Embryonic facial prominence (tissue), 1 donor: ENCODE results near the gene PCNX3.

Source experiments
- DNase-seq: peaks from one replicate; pipeline ENCODE4 v3.0.0-alpha.2; 2016; ENCODE audit errors: extremely low spot score

The PCNX3 gene

DNA sequence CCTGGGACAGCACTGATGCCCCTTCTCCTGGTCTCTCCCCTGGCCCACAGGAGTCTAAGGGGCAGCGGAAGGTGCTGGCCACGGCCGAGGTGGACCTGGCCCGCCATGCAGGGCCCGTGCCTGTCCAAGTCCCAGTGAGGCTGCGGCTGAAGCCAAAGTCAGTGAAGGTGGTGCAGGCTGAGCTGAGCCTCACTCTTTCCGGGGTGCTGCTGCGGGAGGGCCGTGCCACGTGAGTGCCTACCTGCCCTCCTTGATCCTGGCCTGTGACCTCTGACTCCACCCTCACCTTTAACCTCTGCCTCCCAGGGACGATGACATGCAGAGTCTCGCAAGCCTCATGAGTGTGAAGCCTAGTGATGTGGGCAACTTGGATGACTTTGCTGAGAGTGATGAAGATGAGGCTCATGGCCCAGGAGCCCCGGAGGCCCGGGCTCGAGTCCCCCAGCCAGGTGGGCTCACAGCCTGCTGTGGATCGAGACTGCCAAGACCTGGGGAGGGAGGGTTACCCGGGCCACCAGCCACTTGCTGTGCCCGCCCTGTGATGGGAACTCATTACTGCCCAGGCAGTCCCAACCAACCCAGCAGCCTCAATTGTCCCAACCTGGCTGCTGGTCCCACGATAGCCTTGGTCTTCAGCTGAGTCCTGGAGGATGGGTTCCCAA is 35.4 kb upstream of the PCNX3 start:
- DNase-seq = no peak

DNA sequence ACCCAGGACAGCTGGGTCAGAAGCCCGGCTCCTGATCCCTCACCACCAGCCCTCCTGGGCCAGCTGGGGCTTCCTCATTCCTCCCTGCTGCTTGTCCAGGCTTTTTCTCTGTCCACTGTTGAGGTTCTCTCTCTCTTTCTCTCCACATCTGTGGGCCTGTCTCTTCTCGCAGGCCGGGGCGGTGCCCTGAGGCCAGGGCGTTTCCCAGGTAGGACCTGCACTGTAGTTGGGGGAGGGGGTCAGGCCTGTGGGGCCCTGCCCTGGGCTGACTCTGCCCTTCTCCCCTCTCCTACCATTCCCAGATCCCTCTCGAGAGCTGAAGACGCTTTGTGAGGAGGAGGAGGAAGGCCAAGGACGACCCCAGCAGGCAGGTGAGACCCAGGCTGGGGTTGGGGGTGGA is 34.8 kb upstream of the PCNX3 start:
- DNase-seq = no peak

DNA sequence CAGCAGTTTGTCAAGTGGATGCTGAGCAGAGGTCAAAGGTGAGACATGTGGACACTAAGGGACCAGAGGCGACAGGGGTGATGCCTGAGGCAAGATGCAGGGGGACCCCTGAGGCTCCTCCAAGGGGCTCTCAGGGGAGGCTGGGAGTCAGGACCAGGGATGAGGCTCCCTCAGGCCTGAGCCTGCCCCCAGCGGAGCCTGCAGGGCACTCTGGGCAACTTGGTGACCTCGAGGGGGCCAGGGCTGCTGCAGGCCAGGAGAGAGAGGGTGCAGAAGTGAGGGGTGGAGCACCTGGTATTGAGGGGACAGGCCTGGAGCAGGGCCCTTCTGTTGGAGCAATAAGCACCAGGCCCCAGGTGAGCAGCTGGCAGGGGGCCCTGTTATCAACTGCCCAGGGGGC is 33.6 kb upstream of the PCNX3 start:
- DNase-seq = no peak

DNA sequence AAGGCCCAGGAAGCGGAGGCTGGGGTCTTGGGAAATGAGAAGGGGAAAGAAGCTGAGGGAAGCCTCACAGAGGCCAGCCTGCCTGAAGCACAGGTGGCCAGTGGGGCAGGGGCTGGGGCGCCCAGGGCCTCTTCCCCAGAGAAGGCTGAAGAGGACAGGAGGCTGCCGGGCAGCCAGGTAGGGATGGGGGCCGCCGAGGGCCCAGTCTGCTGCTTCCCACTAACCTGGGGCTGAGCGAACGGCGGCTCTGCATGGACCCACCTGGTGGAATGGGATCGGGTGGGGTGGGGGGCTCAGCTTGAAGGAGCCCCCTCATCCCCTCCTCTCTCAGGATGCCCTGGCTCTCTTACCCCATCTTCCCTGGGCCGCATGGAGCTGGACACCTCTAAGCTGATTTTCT is 32.0 kb upstream of the PCNX3 start:
- no peak for DNase-seq

DNA sequence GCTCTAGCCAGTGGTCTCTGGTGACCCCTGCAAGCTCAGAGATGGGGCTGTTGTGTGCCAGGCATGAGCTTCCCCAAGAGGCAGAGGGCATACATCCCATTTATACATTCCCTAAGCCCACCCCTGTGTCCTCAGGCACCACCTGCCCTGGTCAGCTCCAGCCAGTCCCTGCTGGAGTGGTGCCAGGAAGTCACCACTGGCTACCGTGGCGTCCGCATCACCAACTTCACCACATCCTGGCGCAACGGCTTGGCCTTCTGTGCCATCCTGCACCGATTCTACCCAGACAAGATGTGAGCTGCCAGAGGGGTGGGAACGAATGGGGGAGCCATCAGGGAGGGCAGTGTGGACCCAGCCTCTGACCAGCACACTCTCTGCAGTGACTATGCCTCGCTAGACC is 31.5 kb upstream of the PCNX3 start:
- DNase-seq = no peak

DNA sequence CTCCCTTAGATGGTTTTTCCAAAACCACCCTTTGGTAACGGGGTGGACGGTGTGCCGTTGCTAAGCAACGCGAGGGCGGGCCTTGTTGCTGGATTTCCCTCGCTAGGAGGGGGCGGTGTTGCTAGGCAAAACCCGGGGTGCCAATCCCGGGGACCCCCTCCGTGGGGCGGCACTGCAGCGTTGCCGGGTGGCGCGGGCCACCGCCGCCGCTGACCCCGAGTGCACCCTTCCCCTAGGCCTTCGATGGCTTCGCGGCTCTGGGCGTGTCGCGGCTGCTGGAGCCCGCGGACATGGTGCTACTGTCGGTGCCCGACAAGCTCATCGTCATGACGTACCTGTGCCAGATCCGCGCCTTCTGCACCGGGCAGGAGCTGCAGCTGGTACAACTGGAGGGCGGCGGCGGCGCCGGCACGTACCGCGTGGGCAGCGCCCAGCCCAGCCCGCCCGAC is 30.8 kb upstream of the PCNX3 start:
- DNase-seq = no peak

DNA sequence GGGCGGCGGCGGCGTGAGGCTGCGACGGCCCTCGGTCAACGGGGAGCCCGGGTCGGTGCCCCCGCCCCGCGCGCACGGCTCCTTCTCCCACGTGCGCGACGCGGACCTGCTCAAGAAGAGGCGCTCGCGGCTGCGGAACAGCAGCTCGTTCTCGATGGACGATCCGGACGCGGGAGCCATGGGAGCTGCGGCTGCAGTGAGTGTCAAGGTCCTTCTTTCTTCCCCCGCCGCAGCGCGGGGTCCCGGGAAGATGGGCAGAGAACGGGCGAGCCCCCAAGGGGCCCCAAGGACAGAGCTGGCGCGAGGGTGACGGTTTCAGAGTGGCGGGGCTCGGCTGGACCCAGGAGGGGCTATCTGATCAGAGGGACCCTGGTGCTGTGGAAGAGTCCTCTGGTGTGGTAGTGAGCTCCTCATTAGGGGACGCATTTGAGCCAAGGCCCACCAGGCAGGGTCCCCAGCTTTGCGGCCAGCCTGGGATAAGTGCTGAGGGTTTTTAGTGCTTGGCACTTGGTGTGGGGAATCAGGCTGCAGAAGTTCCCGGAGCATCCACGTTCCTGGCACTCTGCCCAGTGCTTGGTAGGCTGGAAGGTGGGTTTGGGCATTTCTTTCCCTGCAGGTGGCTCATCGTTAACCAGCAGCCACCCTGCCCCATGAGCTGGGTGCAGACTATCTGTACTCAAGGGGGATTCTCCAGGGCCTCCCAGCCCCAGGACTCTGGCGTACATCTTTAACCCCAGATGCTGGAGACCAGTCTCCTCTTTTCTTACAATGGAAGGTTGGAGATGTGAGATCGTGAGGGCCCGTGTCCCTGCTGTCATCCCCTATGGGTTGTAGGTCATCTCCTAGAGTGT is 30.0 kb upstream of the PCNX3 start:
- DNase-seq = no peak

DNA sequence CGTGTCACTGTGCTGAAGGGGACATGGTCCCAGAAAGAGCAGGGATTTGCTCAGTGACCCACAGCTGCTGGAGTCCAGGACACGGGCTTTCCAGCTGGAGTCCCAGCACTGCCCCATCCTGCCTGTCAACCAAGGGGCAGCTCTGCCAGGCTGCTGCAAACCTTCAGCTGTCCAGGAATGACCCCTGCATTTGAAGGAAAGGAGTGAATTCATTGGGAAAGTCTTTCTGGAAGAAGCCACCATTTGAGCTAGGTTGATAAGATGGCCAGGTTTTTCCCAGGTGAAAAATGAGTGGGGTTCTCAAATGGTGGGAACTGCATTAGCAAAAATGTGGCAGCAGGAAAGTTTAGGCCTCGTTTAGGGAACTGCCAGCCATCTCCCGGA is 29.3 kb upstream of the PCNX3 start:
- no peak for DNase-seq

DNA sequence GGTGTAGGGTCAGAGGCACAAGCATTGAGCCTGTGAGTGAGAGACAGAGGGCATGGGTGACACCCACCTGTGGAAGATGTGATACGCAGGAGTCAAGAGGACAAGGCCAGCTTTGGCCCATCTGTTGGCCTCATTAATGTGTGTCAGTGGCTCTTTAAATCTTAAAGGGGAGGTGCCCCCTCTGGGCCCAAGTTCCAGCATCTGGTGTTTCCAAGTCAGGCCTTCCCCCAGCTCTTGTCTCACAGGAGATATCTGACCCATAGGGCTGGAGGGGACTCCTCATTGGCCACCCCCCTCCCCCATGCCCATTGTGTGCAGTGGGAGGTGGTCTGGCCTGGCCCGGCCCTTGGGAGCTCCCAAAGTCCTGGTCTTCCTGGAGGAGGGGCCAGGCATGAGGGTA is 28.9 kb upstream of the PCNX3 start:
- no peak for DNase-seq

DNA sequence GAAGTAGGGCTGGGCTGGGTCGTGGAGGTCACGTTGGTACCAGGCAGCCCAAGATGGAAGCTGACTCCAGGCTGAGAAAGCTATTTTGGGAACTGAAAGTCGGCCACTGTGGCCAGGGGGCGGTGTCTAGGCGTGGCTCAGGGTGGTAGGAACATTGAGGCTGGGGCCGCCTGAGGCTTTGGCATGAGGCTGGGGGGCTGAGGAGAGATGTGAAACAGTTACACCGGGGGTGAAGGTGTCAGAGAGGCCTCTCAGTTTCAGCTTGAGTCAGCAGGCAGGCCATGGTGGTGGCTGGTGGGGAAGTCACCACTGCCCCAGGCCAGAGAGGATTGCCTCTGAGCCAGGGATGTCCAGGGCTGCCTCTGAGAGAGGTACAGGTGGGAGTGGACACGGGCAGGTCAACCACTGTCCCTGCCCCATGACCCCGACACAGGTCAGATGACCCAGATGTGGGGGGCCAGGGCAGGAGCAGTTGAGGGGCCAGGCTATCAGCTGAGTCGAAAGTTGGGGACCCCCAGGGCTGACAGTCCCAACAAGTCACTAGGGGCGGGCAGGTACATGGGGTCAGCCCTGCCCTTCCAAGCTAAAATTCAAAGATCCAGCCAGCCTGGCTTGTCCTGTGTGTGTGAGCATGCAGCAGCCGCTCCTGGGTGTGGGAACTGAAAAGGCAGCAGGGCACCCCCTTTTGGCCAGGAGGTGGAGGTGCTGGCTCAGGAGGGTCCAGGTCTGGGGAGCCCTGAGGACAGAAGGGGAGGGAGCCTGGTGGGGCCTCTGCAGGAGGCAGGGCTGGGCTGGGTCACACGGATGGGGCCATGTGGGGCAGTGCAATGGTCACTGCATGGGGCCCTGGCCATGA is 27.1 kb upstream of the PCNX3 start:
- no peak for DNase-seq

DNA sequence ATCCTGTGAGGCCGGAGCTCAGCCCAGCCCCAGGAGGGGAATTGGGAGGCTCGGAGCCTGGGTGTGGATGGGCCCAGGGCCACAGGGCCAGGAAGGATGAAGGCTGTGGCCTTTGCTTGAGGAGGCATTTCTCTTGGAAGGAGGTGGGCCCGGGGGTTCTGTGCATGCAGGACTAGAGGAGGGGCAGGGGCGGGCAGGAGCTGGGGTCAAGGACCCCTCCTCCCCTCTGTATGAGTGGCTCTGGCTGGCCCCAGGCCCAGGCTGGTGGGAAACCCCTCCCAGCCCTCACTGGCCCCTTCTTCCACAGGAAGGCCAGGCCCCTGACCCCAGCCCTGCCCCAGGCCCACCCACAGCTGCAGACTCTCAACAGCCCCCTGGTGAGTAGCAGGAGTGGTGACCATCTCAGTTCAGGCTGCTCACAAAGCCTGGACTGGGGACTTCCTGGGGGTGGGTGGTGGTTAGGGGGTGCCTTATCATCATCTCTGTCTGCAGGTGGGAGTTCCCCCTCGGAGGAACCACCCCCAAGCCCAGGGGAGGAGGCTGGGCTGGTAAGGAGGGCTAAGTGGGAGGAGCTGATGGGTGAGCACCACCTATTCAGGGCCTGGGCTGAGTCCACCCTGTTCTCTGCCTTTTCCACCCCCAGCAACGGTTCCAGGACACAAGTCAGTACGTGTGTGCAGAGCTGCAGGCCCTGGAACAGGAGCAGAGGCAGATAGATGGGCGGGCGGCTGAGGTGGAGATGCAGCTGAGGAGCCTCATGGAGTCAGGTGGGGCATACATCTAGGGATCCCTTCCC is 25.9 kb upstream of the PCNX3 start:
- no peak for DNase-seq

DNA sequence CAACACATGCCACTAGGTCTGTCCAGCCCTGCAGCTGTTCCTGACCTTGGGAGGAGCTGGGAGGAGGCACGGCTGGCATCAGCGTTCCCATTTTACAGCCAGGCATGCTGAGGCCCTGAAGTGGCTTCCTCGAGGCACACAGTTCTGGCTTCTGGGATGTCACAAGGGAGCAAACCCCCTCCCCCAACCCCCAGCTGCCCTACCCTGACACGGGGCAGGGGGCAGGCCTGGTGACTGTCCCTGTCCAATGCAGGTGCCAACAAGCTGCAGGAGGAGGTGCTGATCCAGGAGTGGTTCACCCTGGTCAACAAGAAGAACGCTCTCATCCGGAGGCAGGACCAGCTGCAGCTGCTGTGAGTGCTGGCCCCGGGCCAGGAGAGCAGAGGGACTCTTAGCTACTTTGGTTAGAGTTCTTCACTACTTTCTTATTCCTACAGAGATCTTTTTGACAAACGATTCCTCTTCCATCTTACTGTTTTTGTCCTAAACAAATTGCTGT is 25.3 kb upstream of the PCNX3 start:
- DNase-seq = no peak

DNA sequence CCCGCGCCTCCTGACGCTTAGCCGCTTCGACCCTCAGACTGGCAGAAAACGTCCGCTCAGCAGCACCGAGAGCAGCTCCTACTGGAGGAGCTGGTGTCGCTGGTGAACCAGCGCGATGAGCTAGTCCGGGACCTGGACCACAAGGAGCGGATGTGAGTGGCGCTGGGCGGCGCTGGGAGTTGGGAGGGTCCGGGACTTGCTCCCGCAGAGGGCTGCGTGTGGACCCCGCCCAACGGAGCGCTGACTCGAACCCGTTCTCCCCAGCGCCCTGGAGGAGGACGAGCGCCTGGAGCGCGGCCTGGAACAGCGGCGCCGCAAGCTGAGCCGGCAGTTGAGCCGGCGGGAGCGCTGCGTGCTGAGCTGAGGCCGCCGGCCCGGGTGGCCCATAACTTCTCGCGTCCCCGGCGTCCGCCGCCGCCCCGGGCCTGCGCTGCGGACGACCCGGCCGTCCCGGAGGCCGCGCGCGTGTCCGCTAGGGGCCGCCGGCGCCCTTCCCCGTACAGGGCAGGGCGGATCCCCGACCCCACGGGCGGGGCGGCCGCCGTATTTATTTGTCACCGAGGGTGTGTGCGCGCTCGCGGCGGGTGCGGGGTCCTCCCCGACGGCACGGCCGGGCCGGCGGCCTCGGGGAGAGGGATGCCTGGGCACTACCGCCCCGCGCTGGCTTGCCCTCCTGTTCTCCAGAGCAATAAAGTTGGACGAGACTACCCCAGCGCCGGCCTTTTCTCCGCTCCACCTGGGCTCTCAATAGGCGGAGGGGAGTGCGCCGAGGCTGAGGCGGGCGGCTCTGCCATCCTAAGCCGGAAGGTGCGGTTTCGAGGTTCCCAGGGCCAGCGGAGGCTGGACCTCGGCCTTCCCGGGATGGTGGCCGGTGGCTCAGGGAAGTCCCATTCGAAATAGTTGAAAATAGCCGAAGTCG is 23.4 kb upstream of the PCNX3 start:
- DNase-seq = no peak

DNA sequence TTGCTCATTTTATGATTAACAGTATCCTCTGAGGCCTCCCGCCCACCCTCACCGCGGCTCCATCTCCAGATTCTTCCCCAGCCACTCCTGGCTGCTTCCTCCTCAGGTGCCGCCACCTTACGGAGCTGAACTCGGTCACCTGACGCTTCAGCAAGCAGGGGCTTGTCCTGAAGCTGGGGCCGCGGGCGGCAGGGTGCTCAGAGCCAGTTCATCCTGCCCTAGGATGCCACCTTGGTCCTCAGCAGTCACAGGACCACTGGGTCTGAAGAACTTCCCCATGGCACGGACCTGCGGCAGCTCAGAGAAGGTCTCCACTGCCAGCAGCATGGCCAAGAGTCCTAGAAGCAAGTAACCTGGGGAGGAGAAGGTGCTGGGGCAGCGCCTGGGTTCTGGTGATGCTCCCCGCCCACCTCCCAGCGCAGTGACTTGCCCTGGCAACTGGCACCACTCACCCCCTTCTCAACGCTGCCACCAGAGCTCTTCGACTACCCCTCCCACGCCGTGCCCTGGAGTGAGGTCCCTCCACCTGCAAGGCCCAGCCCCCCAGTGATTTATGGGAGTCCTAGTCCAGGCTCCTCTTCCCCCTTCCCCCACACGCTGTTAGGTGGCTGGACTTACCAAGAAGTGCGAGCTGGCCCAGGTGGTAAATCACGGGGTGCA is 22.6 kb upstream of the PCNX3 start:
- DNase-seq = no peak

DNA sequence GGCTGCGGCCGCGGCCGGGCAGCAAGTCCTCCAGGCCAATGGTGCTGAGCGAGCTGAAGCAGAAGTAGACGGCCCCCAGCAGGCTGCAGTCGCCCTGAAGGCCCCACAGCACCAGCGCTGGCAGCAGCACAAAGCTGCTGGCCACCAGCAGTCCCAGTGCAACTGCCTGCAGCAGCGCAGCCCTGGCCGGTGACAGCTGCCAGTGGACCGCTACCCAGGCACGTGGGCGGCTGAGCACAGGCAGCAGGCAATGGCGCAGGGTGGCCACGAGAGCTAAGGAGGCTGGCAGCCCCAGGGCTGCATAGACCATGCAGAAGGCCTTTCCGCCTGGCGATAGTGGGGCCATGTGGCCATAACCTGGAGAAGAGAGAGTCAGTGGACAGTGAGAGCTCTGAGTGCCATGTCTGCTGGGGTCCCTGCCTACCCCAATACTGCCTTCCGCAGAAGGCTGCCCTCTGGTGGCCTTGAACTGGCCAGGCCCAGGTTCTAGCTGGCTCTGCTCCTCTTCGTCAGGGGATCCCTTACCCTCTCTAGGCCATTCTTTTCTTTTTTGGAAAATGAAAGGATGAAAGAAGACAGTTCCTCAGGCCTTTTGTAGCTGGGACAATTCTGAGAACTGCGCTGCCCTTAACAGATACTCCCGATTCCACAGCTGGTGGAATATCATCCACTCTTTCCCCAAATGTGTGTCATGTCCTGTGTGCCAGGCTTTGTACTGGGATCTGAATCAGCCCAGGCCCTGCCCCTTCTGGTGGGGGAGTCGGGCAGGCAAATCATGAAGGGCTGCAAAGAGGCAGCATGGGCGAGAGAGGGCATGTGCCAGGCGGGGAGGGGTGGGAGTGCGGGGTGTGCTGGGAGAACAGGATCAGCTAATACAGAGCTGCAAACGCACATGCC is 21.8 kb upstream of the PCNX3 start:
- no peak for DNase-seq

DNA sequence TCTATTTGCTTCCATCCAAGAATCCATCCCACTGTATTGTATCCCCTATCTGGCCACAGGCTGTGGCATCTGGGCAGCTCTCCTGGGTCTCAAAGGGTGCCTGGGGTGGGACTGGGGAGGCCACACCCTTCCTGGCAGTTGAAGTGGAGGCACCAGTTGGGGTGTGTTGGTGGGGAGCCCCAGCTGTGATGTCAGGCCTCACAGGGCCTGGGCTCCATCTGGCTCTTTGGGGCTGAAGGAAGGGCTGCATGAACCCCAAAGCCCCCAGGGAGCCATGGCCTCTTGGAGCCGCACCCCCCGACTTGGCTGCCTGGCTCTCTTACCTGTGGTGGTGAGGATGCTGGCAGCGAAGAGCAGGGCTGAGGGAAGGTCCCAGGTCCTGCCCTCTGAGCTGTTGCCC is 20.4 kb upstream of the PCNX3 start:
- DNase-seq = no peak

DNA sequence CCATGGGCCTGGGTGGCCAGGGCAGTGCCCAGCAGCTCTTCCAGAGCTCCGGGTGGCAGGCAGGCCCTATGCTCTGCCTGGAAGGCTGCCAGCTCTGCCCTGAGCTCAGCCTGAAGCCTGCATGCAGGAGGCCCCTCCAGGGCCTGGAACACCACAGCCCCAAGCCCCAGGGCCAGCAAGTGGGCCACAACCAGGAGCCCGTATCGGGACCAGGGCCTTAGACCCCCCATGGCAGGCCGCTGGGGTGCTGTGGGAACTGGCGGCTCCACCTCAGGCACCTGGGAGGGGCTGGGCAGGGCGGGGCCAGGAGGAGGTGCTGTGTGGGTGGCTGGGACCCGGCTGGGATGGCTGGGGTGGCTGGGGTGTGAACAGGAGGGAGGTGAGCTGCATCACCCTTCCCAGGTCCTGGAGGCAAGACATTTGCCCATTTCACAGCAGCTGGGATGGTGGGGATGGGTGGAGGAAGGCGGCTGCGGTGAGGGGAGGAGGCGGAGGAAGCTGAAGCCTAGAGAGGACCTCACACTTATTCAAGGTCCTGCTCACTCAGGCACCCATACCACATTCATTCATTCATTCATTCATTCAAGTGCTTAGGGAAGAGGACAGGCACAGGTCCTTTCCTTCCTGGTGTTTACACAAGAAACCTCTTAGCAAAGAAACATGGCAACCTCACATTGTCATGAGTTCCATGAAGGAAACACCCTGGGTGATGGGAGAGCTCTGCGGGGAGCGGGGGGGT is 19.9 kb upstream of the PCNX3 start, which contains the start of gene KCNK7:
KCNK7 (minus strand) TSS at position 258 of the 739 bp plus-strand sequence; CDS start at position 230, 28 bp downstream.
- DNase-seq = no peak

DNA sequence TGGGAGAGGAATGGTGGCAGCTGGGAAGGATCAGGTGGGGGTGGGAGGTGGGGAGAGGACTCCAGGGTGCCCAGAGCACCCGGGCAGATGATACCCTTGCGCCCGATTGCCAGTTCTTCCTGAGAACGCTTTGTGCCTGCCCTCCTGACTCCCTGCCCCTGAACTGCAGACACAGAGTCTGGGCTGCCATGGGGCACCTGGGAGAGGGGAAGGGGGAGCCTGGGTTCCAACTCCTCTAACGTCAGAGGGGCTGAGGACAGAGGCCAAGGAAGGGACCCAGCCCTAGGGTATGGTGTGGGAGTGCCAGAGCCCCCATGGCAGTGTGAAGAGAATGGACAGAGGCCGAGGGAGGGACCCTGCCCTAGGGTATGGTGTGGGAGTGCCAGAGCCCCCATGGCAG is 19.1 kb upstream of the PCNX3 start:
- DNase-seq = no peak
